B cell (primary cell): ENCODE measurements around the gene SAMD3. TPM values are rescaled to one million over a fixed set of nuclear protein-coding genes. Genes with fewer than 3 reads are reported as not detected.

ENCODE experiments used
- ATAC-seq: fragments of 200-7000 bp; cut with Tn5 transposase; one replicate; pipeline ENCODE4 v1.10.0; 2021; ENCODE audit warnings: low read depth, mild to moderate bottlenecking, moderate number of reproducible peaks, moderate library complexity
- CTCF ChIA-PET: fragments of 350-600 bp; sonication (Branson Sonifier 250); formaldehyde crosslinking; loops from one replicate; lab custom pipeline; 2021; ENCODE audit warnings: antibody characterized with exemption, inconsistent platforms; lab: Charles Lee
- POLR2A ChIA-PET: fragments of 350-600 bp; sonication (Branson Sonifier 250); formaldehyde crosslinking; loops from one replicate; lab custom pipeline; 2021; ENCODE audit warnings: antibody characterized with exemption; lab: Charles Lee
- DNase-seq: peaks from one replicate; pipeline ENCODE4 v3.0.0; 2013
- H2AFZ ChIP-seq: 2 replicates; pipeline ENCODE4 v1.6.1; 2012; ENCODE audit warnings: mild to moderate bottlenecking, low read depth, low read length; ENCODE audit not compliant: insufficient read depth, poor library complexity, severe bottlenecking
- H3K27ac ChIP-seq, 2 donors: 1 replicate in 1 of 2; 2 replicates in 1 of 2; pipeline ENCODE4 v1.5.1; 2012 to 2013; ENCODE audit warnings: low read length in 2 of 2, mild to moderate bottlenecking in 2 of 2, moderate library complexity in 1 of 2
- H3K27me3 ChIP-seq, 4 experiments: fragments of 200-600 bp in 1 of 4; sonication (generic) in 1 of 4; replicated peaks in 1 of 4; 1 replicate in 2 of 4; 2 replicates in 2 of 4; pipeline versions ENCODE4 v1.6.1 to v1.7.0; 2013 to 2016; ENCODE audit warnings: low read length in 3 of 4, mild to moderate bottlenecking in 2 of 4, mixed read lengths in 1 of 4, moderate library complexity in 1 of 4; ENCODE audit not compliant: insufficient read depth in 4 of 4, control insufficient read depth in 3 of 4; ENCODE audit errors: control extremely low read depth in 1 of 4
- H3K36me3 ChIP-seq, 2 experiments: replicated peaks in 1 of 2; 1 replicate in 1 of 2; 2 replicates in 1 of 2; pipeline versions ENCODE4 v1.6.1 to v1.7.1; 2013; ENCODE audit warnings: low read length in 1 of 2; ENCODE audit not compliant: insufficient read depth in 2 of 2, control insufficient read depth in 1 of 2; ENCODE audit errors: control extremely low read depth in 1 of 2, extremely low read depth in 1 of 2
- H3K4me1 ChIP-seq, 2 donors: fragments of 200-600 bp in 1 of 2; sonication (generic) in 1 of 2; 1 replicate in 1 of 2; 2 replicates in 1 of 2; pipeline versions ENCODE4 v1.5.1 to v1.6.1; 2013 to 2017; ENCODE audit warnings: low read length in 2 of 2; ENCODE audit not compliant: control insufficient read depth in 2 of 2, insufficient read depth in 2 of 2
- H3K4me2 ChIP-seq: replicated peaks from 2 replicates; pipeline ENCODE3; 2012; ENCODE audit warnings: mild to moderate bottlenecking, low read depth, low read length; ENCODE audit not compliant: poor library complexity, severe bottlenecking
- H3K4me3 ChIP-seq, 5 experiments: fragments of 200-600 bp in 1 of 5; sonication (generic) in 1 of 5; 1 replicate in 3 of 5; 2 replicates in 2 of 5; pipeline versions ENCODE4 v1.5.1 to v1.7.0; 2011 to 2016; ENCODE audit warnings: low read length in 4 of 5, mild to moderate bottlenecking in 4 of 5, low read depth in 2 of 5, control low read depth in 1 of 5, moderate library complexity in 1 of 5; ENCODE audit not compliant: insufficient read depth in 1 of 5; ENCODE audit errors: control extremely low read depth in 1 of 5, extremely low read depth in 1 of 5
- H3K79me2 ChIP-seq: fragments of 200-600 bp; sonication (generic); one replicate; pipeline ENCODE4 v1.6.0; 2016; ENCODE audit warnings: low read length; ENCODE audit not compliant: control insufficient read depth, insufficient read depth
- H3K9ac ChIP-seq: fragments of 200-600 bp; sonication (generic); 2 replicates; pipeline ENCODE4 v1.6.1; 2017; ENCODE audit warnings: mild to moderate bottlenecking, low read length, moderate library complexity
- H3K9me3 ChIP-seq, 3 donors: one replicate each; pipeline versions ENCODE4 v1.6.1 to v1.7.1; 2013; ENCODE audit warnings: low read length in 2 of 3; ENCODE audit not compliant: control insufficient read depth in 2 of 3, insufficient read depth in 1 of 3; ENCODE audit errors: control extremely low read depth in 1 of 3
- H4K20me1 ChIP-seq: 2 replicates; pipeline ENCODE4 v1.6.0; 2012; ENCODE audit warnings: mild to moderate bottlenecking, low read length; ENCODE audit not compliant: insufficient read depth, control insufficient read depth, poor library complexity, severe bottlenecking
- H3K27ac Mint-ChIP-seq: one replicate; pipeline ENCODE4 v1.8.0; 2021; ENCODE audit warnings: mixed read lengths
- H3K27me3 Mint-ChIP-seq: one replicate; pipeline ENCODE4 v1.8.0; 2021; ENCODE audit warnings: mixed read lengths
- H3K4me1 Mint-ChIP-seq: one replicate; pipeline ENCODE4 v1.8.0; 2021; ENCODE audit warnings: mixed read lengths
- H3K4me3 Mint-ChIP-seq: one replicate; pipeline ENCODE4 v1.8.0; 2021; ENCODE audit warnings: mixed read lengths
- H3K9me3 Mint-ChIP-seq: one replicate; pipeline ENCODE4 v1.8.0; 2022; ENCODE audit warnings: mixed read lengths; ENCODE audit not compliant: insufficient read depth
- CTCF ChIP-seq: fragments of 200-600 bp; IDR thresholded peaks from one replicate; pipeline ENCODE4 v1.8.0; 2022; ENCODE audit warnings: antibody characterized with exemption, mild to moderate bottlenecking
- EZH2 ChIP-seq: IDR thresholded peaks from 2 replicates; pipeline ENCODE4 v1.6.1; 2012; ENCODE audit warnings: borderline replicate concordance, low read depth, mild to moderate bottlenecking, moderate library complexity, low read length; ENCODE audit not compliant: insufficient read depth, poor library complexity, severe bottlenecking
- WGBS: methylation state at CpG from one replicate; pipeline ENCODE4 v1.1.5; 2013; ENCODE audit warnings: missing lambda C conversion rate; ENCODE audit not compliant: insufficient coverage; 5-methylcytosine and 5-hydroxymethylcytosine counted together
- intact Hi-C: fragments of 100-400 bp; cut with micrococcal nuclease; formaldehyde crosslinking; loops from one replicate; pipeline ENCODE4 v1.10.0; 2022
- polyA plus RNA-seq: library from polyadenylated mRNA; depleted of rRNA; stranded (reverse); fragments of >200 nt; gene quantifications from 2 replicates; pipeline ENCODE4 v1.2.3, GENCODE V29; 2012
- total RNA-seq, 2 donors: library from RNA; stranded (reverse); fragments of 120-200 nt in 1 of 2; gene quantifications; 1 replicate in 1 of 2; 2 replicates in 1 of 2; pipeline versions ENCODE4 v1.2.3 to v1.2.4, GENCODE V29; 2013 to 2022

Gene SAMD3
- total and polyA plus RNA-seq, 2 donors (not counting 1 experiment from before 2014, with no cell fraction given): 0.57 to 3.8 TPM

GRCh38 chr6:130188207-130188899, 34.4 kb downstream of the SAMD3 start:
- ATAC-seq: no peak
- TF ChIP-seq EZH2 (no peak), CTCF (no peak)
- intact Hi-C loops: no loop called here
- 96% methylated on average over 4 of the region's 6 CpGs for WGBS
- ChIA-PET CTCF (interaction anchor here (1.5 kb wide), 1 partner anchor 15 kb away, joined by 3 read pairs; no protein-coding TSS in a partner anchor), POLR2A (no interaction called here)
- H3K4me1 Mint-ChIP-seq: peaks cover 24% of the 10 kb centered on the region
- no peaks in the 10 kb centered on the region for H3K9me3 Mint-ChIP-seq
- H3K9me3 ChIP-seq: no peaks in the 10 kb centered on the region
- H3K36me3 ChIP-seq: no peaks in the 10 kb centered on the region
- H3K27ac Mint-ChIP-seq: no peak overlapping the region
- no peaks in the 10 kb centered on the region for H4K20me1 ChIP-seq
- DNase-seq: no peak
- no peak overlapping the region for H3K9ac ChIP-seq
- no peak overlapping the region for H3K27ac ChIP-seq
- H3K27me3 Mint-ChIP-seq: no peaks in the 10 kb centered on the region
- H3K4me2 ChIP-seq: no peak overlapping the region
- H3K4me1 ChIP-seq: peaks cover 14 to 16% of the 10 kb centered on the region in 2 donors
- H2AFZ ChIP-seq: no peak overlapping the region
- H3K4me3 Mint-ChIP-seq: no peak overlapping the region
- no peaks in the 10 kb centered on the region for H3K27me3 ChIP-seq
- H3K79me2 ChIP-seq: no peaks in the 10 kb centered on the region
- H3K4me3 ChIP-seq: no peak overlapping the region

- intact Hi-C loops: no loop called here
- H3K4me3 ChIP-seq: no peak overlapping the region
- no peak overlapping the region for H3K4me2 ChIP-seq
- DNase-seq: no peak
- no peaks in the 10 kb centered on the region for H4K20me1 ChIP-seq
- WGBS: 100% methylated on average over 1 of the region's 3 CpGs
- peaks cover 24% of the 10 kb centered on the region for H3K4me1 Mint-ChIP-seq
- H3K9ac ChIP-seq: no peak overlapping the region
- no peak overlapping the region for H3K4me3 Mint-ChIP-seq
- ChIA-PET POLR2A (no interaction called here), CTCF (interaction anchor here (1.5 kb wide), 1 partner anchor 16 kb away, joined by 3 read pairs; no protein-coding TSS in a partner anchor)
- no peaks in the 10 kb centered on the region for H3K79me2 ChIP-seq
- H3K9me3 ChIP-seq: no peaks in the 10 kb centered on the region
- H3K4me1 ChIP-seq: peaks cover 14 to 16% of the 10 kb centered on the region in 2 donors
- no peak for ATAC-seq
- no peak overlapping the region for H2AFZ ChIP-seq
- H3K9me3 Mint-ChIP-seq: no peaks in the 10 kb centered on the region
- no peak overlapping the region for H3K27ac Mint-ChIP-seq
- H3K27me3 ChIP-seq: no peaks in the 10 kb centered on the region
- no peak overlapping the region for H3K27ac ChIP-seq
- no peak for TF ChIP-seq EZH2
- no peak for TF ChIP-seq CTCF
- no peaks in the 10 kb centered on the region for H3K36me3 ChIP-seq
- no peaks in the 10 kb centered on the region for H3K27me3 Mint-ChIP-seq
Measured at GRCh38 chr6:130187335-130188206, 35.2 kb downstream of the SAMD3 start.
